ENCODE results near the gene RPH3AL.

DNA sequence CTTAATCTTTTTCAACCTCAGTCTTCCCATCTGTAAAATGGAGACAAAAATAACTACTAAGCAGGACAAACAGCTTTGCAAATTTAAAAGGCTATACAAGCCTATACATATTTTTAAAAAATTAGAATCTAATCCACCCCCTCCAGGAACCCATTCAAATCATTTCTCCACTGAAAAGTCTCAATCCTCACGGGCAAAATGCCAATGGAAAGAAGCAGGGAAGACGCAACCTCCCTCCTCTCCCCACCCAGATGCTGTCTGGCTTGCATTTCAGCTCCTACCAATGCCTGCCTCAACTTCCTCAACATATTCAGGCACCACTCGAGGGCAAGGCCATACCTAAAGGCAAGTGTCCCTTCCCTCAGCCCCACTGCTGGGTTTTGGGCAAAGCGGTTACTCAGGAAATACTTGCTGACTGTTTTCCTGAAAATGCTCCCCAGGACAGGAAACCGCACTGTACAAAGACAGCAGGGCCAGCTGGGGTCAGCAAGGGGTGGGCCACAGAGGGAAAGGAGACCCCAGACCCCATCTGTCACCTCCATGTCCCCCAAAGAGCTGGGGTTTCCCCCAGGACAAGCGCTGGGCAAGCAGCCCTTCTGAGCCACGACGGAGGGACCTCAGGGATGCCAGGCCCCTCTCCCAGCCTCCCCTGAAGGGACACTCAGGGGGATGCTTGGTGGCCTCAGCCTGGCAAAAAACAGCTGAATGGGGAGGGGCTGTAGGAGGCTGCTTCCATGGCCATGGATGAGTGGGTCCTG is 123.5 kb downstream of the RPH3AL start:
- TF ChIP-seq POLR2AphosphoS5 (IDR thresholded peaks at IDR 0.05) (no peak), EZH2 (IDR thresholded peaks at IDR 0.05; ENCODE audit: borderline replicate concordance, insufficient read depth, low read length, poor library complexity, severe bottlenecking) (no peak), TAF1 (IDR thresholded peaks at IDR 0.05; ENCODE audit: low read depth) (no peak), SMC3 (conservative IDR thresholded peaks at IDR 0.05; ENCODE audit: poor library complexity) (no peak), RAD21 (conservative IDR thresholded peaks at IDR 0.05) (no peak), EP300 (conservative IDR thresholded peaks at IDR 0.05; ENCODE audit: poor library complexity, severe bottlenecking) (no peak), REST (IDR thresholded peaks at IDR 0.05; ENCODE audit: borderline replicate concordance) (no peak)
- TF ChIP-seq, protein P1, sequence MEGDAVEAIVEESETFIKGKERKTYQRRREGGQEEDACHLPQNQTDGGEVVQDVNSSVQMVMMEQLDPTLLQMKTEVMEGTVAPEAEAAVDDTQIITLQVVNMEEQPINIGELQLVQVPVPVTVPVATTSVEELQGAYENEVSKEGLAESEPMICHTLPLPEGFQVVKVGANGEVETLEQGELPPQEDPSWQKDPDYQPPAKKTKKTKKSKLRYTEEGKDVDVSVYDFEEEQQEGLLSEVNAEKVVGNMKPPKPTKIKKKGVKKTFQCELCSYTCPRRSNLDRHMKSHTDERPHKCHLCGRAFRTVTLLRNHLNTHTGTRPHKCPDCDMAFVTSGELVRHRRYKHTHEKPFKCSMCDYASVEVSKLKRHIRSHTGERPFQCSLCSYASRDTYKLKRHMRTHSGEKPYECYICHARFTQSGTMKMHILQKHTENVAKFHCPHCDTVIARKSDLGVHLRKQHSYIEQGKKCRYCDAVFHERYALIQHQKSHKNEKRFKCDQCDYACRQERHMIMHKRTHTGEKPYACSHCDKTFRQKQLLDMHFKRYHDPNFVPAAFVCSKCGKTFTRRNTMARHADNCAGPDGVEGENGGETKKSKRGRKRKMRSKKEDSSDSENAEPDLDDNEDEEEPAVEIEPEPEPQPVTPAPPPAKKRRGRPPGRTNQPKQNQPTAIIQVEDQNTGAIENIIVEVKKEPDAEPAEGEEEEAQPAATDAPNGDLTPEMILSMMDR (IDR thresholded peaks at IDR 0.05; ENCODE audit: poor library complexity, severe bottlenecking): no peak

Data from neural cell (in vitro differentiated cells).